Activated CD4-positive, alpha-beta memory T cell treated with anti-CD3 and anti-CD28 coated beads, Interleukin-2, amount 10 ng/mL, durations not matched to agents 7 days and 5 days (primary cell): ENCODE measurements around the gene CALD1. TPM values are rescaled to one million over a fixed set of nuclear protein-coding genes. Genes with fewer than 3 reads are reported as not detected.

Experiments
- CTCF ChIA-PET: fragments of 350-600 bp; sonication (Branson Sonifier 250); formaldehyde crosslinking; loops from one replicate; lab custom pipeline; 2021; ENCODE audit warnings: antibody characterized with exemption, inconsistent platforms; lab: Charles Lee
- POLR2A ChIA-PET: fragments of 350-600 bp; sonication (Branson Sonifier 250); formaldehyde crosslinking; loops from one replicate; lab custom pipeline; 2021; ENCODE audit warnings: antibody characterized with exemption; lab: Charles Lee
- DNase-seq: peaks from one replicate; pipeline ENCODE4 v3.0.0-alpha.2; 2020
- H3K27ac Mint-ChIP-seq: one replicate; pipeline ENCODE4 v1.8.0; 2021; ENCODE audit warnings: mild to moderate bottlenecking, mixed read lengths
- H3K27me3 Mint-ChIP-seq: one replicate; pipeline ENCODE4 v1.8.0; 2021; ENCODE audit warnings: mixed read lengths
- H3K36me3 Mint-ChIP-seq: one replicate; pipeline ENCODE4 v1.8.0; 2021; ENCODE audit warnings: low read depth, mixed read lengths
- H3K4me1 Mint-ChIP-seq: one replicate; pipeline ENCODE4 v1.8.0; 2021; ENCODE audit warnings: mixed read lengths
- H3K4me3 Mint-ChIP-seq: one replicate; pipeline ENCODE4 v1.8.0; 2021; ENCODE audit warnings: mild to moderate bottlenecking, mixed read lengths
- H3K9me3 Mint-ChIP-seq: one replicate; pipeline ENCODE4 v1.8.0; 2021; ENCODE audit warnings: mixed read lengths
- total RNA-seq, 2 experiments: library from RNA; stranded (reverse); gene quantifications; one replicate each; pipeline ENCODE4 v1.2.3, GENCODE V29; 2021

The CALD1 gene
- total RNA-seq, 2 experiments from 2014 or later, result 0.38 to 0.63 TPM

GRCh38 chr7:134827436-134827835, 48.0 kb downstream of the CALD1 start:
- Mint-ChIP-seq H3K9me3 (no peaks in the 10 kb centered on the region), H3K4me1 (no peaks in the 10 kb centered on the region), H3K4me3 (no peak overlapping the region), H3K27ac (no peak overlapping the region), H3K36me3 (no peaks in the 10 kb centered on the region), H3K27me3 (peaks cover 5% of the 10 kb centered on the region)
- DNase-seq, result no peak
- ChIA-PET POLR2A (interaction anchor here (0.6 kb wide), 1 partner anchor 204 kb away, joined by 3 read pairs; no protein-coding TSS in a partner anchor), CTCF (no interaction called here)

- H3K27ac Mint-ChIP-seq, result no peak overlapping the region
- ChIA-PET CTCF (no interaction called here), POLR2A (interaction anchor here (0.6 kb wide), 1 partner anchor 205 kb away, joined by 3 read pairs; no protein-coding TSS in a partner anchor)
- no peak overlapping the region for H3K4me3 Mint-ChIP-seq
- H3K36me3 Mint-ChIP-seq, result no peaks in the 10 kb centered on the region
- no peaks in the 10 kb centered on the region for H3K4me1 Mint-ChIP-seq
- DNase-seq, result no peak
- H3K27me3 Mint-ChIP-seq, result peaks cover 5% of the 10 kb centered on the region
- no peaks in the 10 kb centered on the region for H3K9me3 Mint-ChIP-seq
These were observed 48.5 kb downstream of the CALD1 start for GRCh38 chr7:134827889-134828288.

- Mint-ChIP-seq H3K9me3 (no peaks in the 10 kb centered on the region), H3K4me1 (no peaks in the 10 kb centered on the region), H3K4me3 (no peak overlapping the region), H3K27ac (no peak overlapping the region), H3K36me3 (no peaks in the 10 kb centered on the region), H3K27me3 (peaks cover 3% of the 10 kb centered on the region)
- POLR2A ChIA-PET, result no interaction called here
- CTCF ChIA-PET, result no interaction called here
- DNase-seq, result no peak
These were observed 48.9 kb downstream of the CALD1 start for GRCh38 chr7:134828361-134828760.

GRCh38 chr7:134829380-134829986, 50.0 kb downstream of the CALD1 start:
- Mint-ChIP-seq H3K36me3 (no peaks in the 10 kb centered on the region), H3K27me3 (peaks cover 3% of the 10 kb centered on the region), H3K27ac (no peak overlapping the region), H3K9me3 (no peaks in the 10 kb centered on the region), H3K4me3 (no peak overlapping the region), H3K4me1 (no peaks in the 10 kb centered on the region)
- CTCF ChIA-PET, result interaction anchor here (0.6 kb wide), 1 partner anchor 397 kb away, joined by 3 read pairs; no protein-coding TSS in a partner anchor
- DNase-seq, result no peak
- POLR2A ChIA-PET, result no interaction called here

- CTCF ChIA-PET, result no interaction called here
- DNase-seq, result no peak
- no peaks in the 10 kb centered on the region for H3K36me3 Mint-ChIP-seq
- no peak overlapping the region for H3K4me3 Mint-ChIP-seq
- no peaks in the 10 kb centered on the region for H3K9me3 Mint-ChIP-seq
- POLR2A ChIA-PET, result no interaction called here
- H3K4me1 Mint-ChIP-seq, result peaks cover 2% of the 10 kb centered on the region
- H3K27me3 Mint-ChIP-seq, result no peaks in the 10 kb centered on the region
- H3K27ac Mint-ChIP-seq, result no peak overlapping the region
These were observed 52.4 kb downstream of the CALD1 start for GRCh38 chr7:134831862-134832261.

- Mint-ChIP-seq H3K27me3 (no peaks in the 10 kb centered on the region), H3K4me1 (peaks cover 2% of the 10 kb centered on the region), H3K9me3 (no peaks in the 10 kb centered on the region), H3K4me3 (no peak overlapping the region), H3K27ac (no peak overlapping the region), H3K36me3 (no peaks in the 10 kb centered on the region)
- POLR2A ChIA-PET, result no interaction called here
- CTCF ChIA-PET, result no interaction called here
- DNase-seq, result no peak
These were observed 52.9 kb downstream of the CALD1 start for GRCh38 chr7:134832367-134832766.

- Mint-ChIP-seq H3K4me1 (peaks cover 2% of the 10 kb centered on the region), H3K36me3 (no peaks in the 10 kb centered on the region), H3K27me3 (peaks cover 2% of the 10 kb centered on the region), H3K27ac (no peak overlapping the region), H3K9me3 (no peaks in the 10 kb centered on the region), H3K4me3 (no peak overlapping the region)
- ChIA-PET CTCF (no interaction called here), POLR2A (no interaction called here)
- DNase-seq, result no peak
These were observed 55.4 kb downstream of the CALD1 start for GRCh38 chr7:134834689-134835462.

- H3K36me3 Mint-ChIP-seq, result no peaks in the 10 kb centered on the region
- POLR2A ChIA-PET, result no interaction called here
- H3K4me3 Mint-ChIP-seq, result no peak overlapping the region
- DNase-seq, result no peak
- H3K9me3 Mint-ChIP-seq, result no peaks in the 10 kb centered on the region
- no peak overlapping the region for H3K27ac Mint-ChIP-seq
- H3K4me1 Mint-ChIP-seq, result peaks cover 2% of the 10 kb centered on the region
- CTCF ChIA-PET, result no interaction called here
- H3K27me3 Mint-ChIP-seq, result peaks cover 2% of the 10 kb centered on the region
These were observed 56.0 kb downstream of the CALD1 start for GRCh38 chr7:134835463-134835823.

- no peak for DNase-seq
- H3K4me1 Mint-ChIP-seq, result peaks cover 2% of the 10 kb centered on the region
- POLR2A ChIA-PET, result no interaction called here
- no peaks in the 10 kb centered on the region for H3K9me3 Mint-ChIP-seq
- CTCF ChIA-PET, result no interaction called here
- H3K27me3 Mint-ChIP-seq, result peaks cover 2% of the 10 kb centered on the region
- no peak overlapping the region for H3K4me3 Mint-ChIP-seq
- no peaks in the 10 kb centered on the region for H3K36me3 Mint-ChIP-seq
- H3K27ac Mint-ChIP-seq, result no peak overlapping the region
These were observed 57.0 kb downstream of the CALD1 start for GRCh38 chr7:134836447-134836846.

GRCh38 chr7:134839298-134839697, 59.9 kb downstream of the CALD1 start:
- no peak overlapping the region for H3K4me3 Mint-ChIP-seq
- H3K4me1 Mint-ChIP-seq, result peaks cover 2% of the 10 kb centered on the region
- ChIA-PET POLR2A (no interaction called here), CTCF (no interaction called here)
- H3K27me3 Mint-ChIP-seq, result peaks cover 2% of the 10 kb centered on the region
- H3K36me3 Mint-ChIP-seq, result no peaks in the 10 kb centered on the region
- no peaks in the 10 kb centered on the region for H3K9me3 Mint-ChIP-seq
- no peak overlapping the region for H3K27ac Mint-ChIP-seq
- DNase-seq, result no peak

- no peak overlapping the region for H3K27ac Mint-ChIP-seq
- no peaks in the 10 kb centered on the region for H3K9me3 Mint-ChIP-seq
These were observed 62.6 kb downstream of the CALD1 start for GRCh38 chr7:134842062-134842461.

GRCh38 chr7:134842886-134843430, 63.5 kb downstream of the CALD1 start:
- Mint-ChIP-seq H3K4me3 (no peak overlapping the region), H3K9me3 (no peaks in the 10 kb centered on the region), H3K27ac (no peak overlapping the region), H3K27me3 (peaks cover 2% of the 10 kb centered on the region), H3K4me1 (peaks cover 4% of the 10 kb centered on the region), H3K36me3 (no peaks in the 10 kb centered on the region)
- CTCF ChIA-PET, result no interaction called here
- POLR2A ChIA-PET, result no interaction called here
- no peak for DNase-seq

More at GRCh38 chr7:134842062-134842461, 62.6 kb downstream of the CALD1 start:
- H3K27me3 Mint-ChIP-seq, result peaks cover 2% of the 10 kb centered on the region
- H3K36me3 Mint-ChIP-seq, result no peaks in the 10 kb centered on the region
- DNase-seq, result no peak
- peaks cover 4% of the 10 kb centered on the region for H3K4me1 Mint-ChIP-seq
- no peak overlapping the region for H3K4me3 Mint-ChIP-seq
- ChIA-PET POLR2A (no interaction called here), CTCF (no interaction called here)

- Mint-ChIP-seq H3K27me3 (no peaks in the 10 kb centered on the region), H3K9me3 (no peaks in the 10 kb centered on the region), H3K36me3 (no peaks in the 10 kb centered on the region), H3K4me1 (peaks cover 4% of the 10 kb centered on the region), H3K27ac (no peak overlapping the region), H3K4me3 (no peak overlapping the region)
- ChIA-PET CTCF (no interaction called here), POLR2A (no interaction called here)
- DNase-seq, result no peak
These were observed 64.8 kb downstream of the CALD1 start for GRCh38 chr7:134844200-134844599.
